T-helper 2 cell treated with Interferon-gamma antibody and Interleukin-4, amounts not matched to agents 100 ng/mL and 5 ng/mL, for 36 hours (primary cell): ENCODE data around the gene FXYD4. TPM values are rescaled to one million over a fixed set of nuclear protein-coding genes. Genes with fewer than 3 reads are reported as not detected.
"Not testable (repeated sequence)": the region's sequence is repeated elsewhere in the genome, so short reads cannot be mapped to it uniquely, and the experiment has no call there.

ENCODE experiments used
- intact Hi-C: fragments of 100-400 bp; cut with micrococcal nuclease; formaldehyde crosslinking; loops from one replicate; pipeline ENCODE4 v1.15.1; 2023
- total RNA-seq: library from RNA; stranded (reverse); gene quantifications from 2 replicates; pipeline ENCODE4 v1.2.3, GENCODE V29; 2022

FXYD4 gene
- total RNA-seq, 1 donor from 2014 or later = 0.30 TPM

DNA sequence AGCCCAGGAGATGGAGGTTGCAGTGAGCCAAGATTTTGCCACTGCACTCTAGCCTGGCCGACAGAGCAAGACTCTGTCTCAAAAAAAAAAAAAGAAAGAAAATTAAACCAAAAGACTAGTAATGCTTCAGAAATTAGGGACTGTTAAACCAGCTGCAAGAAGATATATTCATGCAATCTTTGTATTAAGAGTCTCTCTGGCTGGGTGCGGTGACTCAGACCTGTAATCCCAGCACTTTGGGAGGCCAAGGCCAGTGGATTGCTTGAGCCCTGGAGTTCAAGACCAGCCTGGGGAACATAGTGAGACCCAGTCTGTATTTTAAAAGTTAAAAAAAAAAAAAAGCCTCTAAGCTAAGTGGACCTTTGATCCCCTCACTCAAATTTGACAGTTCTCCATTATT lies 40.1 kb downstream of the FXYD4 start:
- intact Hi-C loops = no loop called here

DNA sequence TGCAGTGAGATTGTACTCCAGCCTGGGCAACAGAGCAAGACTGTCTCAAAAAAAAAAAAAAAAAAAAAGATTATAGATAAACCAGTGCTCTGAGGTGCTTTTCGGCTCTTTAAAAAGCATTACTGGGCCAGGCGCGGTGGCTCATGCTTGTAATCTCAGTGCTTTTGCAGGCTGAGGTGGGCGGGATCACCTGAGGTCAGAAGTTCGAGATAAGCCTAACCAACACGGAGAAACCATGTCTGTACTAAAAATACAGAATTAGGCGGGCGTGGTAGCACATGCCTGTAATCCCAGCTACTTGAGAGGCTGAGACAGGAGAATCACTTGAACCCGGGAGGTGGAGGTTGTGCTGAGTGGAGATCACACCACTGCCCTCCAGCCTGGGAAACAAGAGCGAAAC lies 44.1 kb downstream of the FXYD4 start:
- intact Hi-C loops = no loop called here

DNA sequence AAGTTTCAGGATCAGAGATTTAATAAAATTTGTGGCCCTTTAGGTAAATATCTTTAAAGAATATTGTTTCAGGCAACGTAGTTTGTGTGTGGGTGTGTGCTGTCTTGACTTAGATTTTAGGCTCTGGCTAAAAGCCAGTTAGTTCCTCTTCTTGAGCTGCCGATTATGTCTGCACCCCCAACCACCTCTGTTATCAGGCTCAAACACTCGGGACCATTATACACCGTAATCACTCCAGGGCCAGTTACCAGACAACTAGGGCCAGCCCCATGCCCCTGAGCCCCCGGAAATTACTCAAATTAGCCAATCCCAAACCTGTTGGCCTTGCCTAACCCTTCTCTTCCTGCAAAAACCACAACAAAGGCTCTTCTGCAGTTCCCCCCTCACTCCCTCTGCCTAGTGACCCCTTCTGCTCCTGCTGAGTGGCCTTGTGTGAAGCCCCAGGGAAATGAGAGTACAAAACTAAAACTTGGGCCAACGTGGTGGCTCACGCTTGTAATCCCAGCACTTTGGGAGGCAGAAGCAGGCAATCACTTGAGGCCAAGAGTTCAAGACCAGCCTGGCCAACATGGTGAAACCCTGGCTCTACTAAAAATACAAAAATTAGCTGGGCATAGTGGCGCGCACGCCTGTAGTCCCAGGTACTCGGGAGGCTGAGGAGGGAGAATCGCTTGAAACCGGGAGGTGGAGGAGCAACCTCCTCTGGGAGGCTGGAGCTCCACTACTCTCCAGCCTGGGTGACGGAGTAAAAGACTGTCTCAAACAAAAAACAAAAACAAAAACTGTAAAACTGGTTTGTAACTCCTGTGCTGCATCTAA lies 46.7 kb downstream of the FXYD4 start:
- intact Hi-C loops = no loop called here

DNA sequence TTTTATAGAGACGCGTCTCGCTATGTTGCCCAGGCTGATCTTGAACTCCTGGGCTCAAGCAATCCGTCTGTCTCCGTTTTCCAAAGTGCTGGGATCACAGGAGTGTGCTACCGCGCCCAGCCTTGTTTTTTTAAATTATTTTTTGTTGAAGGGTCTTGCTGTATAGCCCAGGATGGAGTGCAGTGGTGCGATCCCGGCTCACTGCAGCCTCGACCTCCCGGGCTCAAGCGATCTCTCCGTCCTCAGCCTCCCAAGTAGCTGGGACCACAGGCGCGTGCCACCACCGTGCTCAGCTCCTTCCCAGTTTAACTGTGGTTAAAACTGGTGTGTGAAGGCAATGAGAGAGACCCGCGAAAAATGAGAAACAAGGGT lies 48.5 kb downstream of the FXYD4 start:
- intact Hi-C loops = loop anchor here (1.0 kb wide), 3 partner anchors 11 to 23 kb away; partner anchors contain the start of gene HNRNPF

DNA sequence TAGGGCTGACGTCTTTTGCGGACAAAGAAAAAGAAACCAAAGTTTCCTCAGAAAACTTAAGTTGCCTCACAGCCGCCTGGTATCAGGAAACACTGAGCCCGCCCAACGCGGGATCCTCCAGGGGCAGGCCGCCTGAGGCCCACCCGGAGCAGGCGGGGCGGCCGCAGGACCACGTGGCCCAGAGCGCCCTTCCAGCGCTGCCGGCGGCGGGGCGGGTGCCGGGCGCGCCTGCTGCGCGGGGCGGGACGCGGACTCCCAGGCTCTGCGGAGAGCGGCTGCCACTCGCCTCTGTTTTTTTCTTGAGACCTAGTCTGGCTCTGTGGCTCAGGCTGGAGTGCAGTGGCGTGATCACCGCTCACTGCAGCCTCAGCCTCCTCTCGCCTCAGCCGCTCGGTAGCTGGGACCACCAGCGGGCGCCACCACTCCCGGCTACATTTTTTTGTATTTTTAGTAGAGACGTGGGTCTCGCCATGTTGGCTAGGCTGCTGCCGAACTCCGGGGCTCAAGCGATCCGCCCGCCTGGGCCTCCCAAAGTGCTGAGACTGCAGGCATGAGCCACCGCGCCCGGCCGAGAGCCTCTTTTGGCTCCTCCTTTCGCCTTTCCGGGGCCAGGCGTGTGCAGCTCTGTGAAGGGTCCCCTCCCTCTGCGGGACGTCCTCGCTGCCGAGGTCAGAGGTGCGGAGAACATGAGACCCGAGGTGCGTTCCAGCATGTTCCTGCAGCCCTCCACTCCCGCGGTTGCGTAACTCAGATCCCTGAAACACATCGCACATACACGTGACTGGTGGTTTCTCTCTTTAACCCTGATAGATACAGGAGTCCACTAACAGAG lies 49.1 kb downstream of the FXYD4 start:
- intact Hi-C loops = loop anchor here (1.0 kb wide), 3 partner anchors 11 to 23 kb away; partner anchors contain the start of gene HNRNPF

DNA sequence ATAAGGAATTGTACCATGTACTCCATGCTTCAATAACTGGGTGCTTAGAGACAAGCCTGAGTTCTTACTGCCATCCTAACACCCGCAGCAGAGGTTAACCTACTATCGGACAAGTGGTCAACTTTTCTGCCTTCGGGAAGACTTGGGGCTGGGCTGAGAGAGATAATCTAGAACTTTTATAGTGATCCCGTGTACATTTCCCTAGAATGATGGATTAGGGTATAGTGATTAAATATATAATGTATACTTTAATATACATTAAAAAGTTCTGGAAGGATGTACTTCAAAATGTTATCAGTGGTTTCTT lies 49.7 kb downstream of the FXYD4 start:
- intact Hi-C loops = no loop called here

DNA sequence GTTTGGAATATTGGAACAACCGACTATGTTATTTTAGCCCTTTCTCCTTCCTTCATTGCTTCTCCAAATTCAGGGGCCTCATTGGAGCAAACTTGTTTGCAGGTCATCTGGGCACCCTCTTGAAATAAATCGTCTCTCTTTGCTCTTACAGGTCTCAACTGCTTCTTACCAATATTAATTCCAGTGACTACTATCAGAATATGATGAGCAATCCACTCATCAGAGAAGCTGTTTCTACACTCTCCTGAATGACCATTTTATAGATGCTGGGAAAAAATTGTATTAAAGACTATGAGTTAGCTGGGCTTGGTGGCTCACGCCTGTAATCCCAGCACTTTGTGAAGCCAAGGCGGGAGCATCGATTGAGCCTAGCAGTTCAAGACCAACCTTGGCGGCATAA lies 50.1 kb downstream of the FXYD4 start:
- intact Hi-C loops = no loop called here

DNA sequence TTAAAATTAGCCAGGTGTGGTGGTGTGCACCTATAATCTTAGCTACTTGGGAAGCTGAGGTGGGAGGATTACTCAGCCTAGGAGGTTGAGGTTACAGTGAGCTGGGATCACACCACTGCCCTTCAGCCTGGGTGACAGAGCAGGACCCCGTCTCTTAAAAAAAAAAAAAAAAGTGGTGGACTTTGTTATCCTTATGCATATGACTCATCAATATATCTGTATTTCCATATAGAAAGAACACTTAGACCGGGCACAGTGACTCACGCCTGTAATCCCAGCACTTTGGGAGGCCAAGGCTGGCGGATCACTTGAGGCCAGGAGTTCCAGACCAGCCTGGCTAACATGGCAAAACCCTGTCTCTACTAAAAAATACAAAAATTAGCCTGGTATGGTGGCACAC lies 50.5 kb downstream of the FXYD4 start:
- intact Hi-C loops = not testable (repeated sequence)

DNA sequence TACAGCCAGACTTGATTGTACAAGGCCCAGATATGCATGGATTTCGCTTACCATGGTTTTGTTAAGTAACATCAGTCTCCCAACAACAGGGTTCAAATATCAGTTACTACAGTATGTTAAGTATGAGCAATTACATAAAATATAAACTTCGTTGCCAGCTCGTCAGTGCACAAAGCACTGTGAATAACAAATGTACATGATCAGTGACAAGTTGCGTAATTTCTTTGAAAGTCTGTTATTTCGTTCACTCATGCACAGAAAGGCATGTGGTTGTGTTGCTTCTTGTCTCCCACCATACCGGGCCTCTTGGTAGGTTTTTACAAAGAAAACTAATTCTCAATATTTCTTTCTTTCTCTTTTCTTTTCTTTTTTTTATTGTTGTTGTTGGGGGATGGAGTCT lies 53.0 kb downstream of the FXYD4 start:
- intact Hi-C loops = no loop called here

Other genes starting within 250 kb of the FXYD4 start
- 35.9 and 36.9 TPM in 2 replicates for gene CSGALNACT2, start 233.2 kb upstream of the FXYD4 start, total RNA-seq
- 1.4 and 1.5 TPM in 2 replicates for gene RASGEF1A, start 104.6 kb upstream of the FXYD4 start, total RNA-seq
- 512 and 531 TPM in 2 replicates for gene HNRNPF, start 37.5 kb downstream of the FXYD4 start, total RNA-seq
- 6.1 TPM in 2 replicates for gene ZNF487, start 65.5 kb downstream of the FXYD4 start, total RNA-seq
- gene ZNF239, start 203.0 kb downstream of the FXYD4 start, total RNA-seq = 1.9 and 2.9 TPM in 2 replicates
- gene ZNF485, start 234.8 kb downstream of the FXYD4 start, total RNA-seq = 5.1 and 5.2 TPM in 2 replicates